K562 (cell line): ENCODE results near the gene C16orf92. TPM values are rescaled to one million over a fixed set of nuclear protein-coding genes. Genes with fewer than 3 reads are reported as not detected.

ENCODE experiments used
- ATAC-seq: fragments of 200-7000 bp; cut with Tn5 transposase; 3 replicates; pipeline ENCODE4 v1.9.1; 2020; ENCODE audit warnings: moderate library complexity
- BruUV-seq: library from RNA; stranded (reverse); fragments of 400-500 nt; replicated peaks from 2 replicates; lab custom pipeline; 2021; lab: Mats Ljungman, UMichigan
- CTCF ChIA-PET: fragments of 300-600 bp; formaldehyde crosslinking; extraction: SDS; loops from one replicate; lab custom pipeline; 2021; ENCODE audit warnings: low intra/inter-chr PET ratio; lab: Yijun Ruan, JAX
- POLR2A ChIA-PET: fragments of 300-600, 350-650 bp; sonication (Branson Sonifier 250); formaldehyde crosslinking; extraction: SDS; loops from one replicate; lab custom pipeline; 2021; ENCODE audit warnings: antibody characterized with exemption, inconsistent platforms; lab: Yijun Ruan, JAX
- DNase-seq, 4 experiments: peaks; one replicate each; pipeline versions ENCODE4 v3.0.0 to v3.0.0-alpha.2; 2011 to 2018; ENCODE audit warnings: low spot score in 3 of 4, mixed read lengths in 3 of 4; ENCODE audit errors: extremely low read depth in 1 of 4
- FAIRE-seq: peaks from 2 replicates; lab custom pipeline; 2011; peaks lifted over from hg19 to GRCh38; lab: Jason Lieb, UNC
- H2AFZ ChIP-seq: 2 replicates; pipeline ENCODE4 v1.6.0; 2011; ENCODE audit warnings: low read depth, low read length, control low read depth, inconsistent platforms
- H3K27ac ChIP-seq: fragments of 200-600 bp; 3 replicates; pipeline ENCODE4 v1.8.0; 2011; ENCODE audit warnings: low read depth, mild to moderate bottlenecking, control low read depth, inconsistent platforms, low read length, moderate library complexity, mixed read lengths; ENCODE audit errors: extremely low read depth
- H3K27me3 ChIP-seq, 2 experiments: fragments of 300-600 bp in 1 of 2; 2 replicates in 1 of 2; 3 replicates in 1 of 2; pipeline versions ENCODE4 v1.6.0 to v1.8.0; 2011; ENCODE audit warnings: inconsistent platforms in 2 of 2, low read length in 2 of 2, mild to moderate bottlenecking in 1 of 2, mixed read lengths in 1 of 2, moderate library complexity in 1 of 2; ENCODE audit not compliant: control insufficient read depth in 2 of 2, insufficient read depth in 2 of 2
- H3K36me3 ChIP-seq: fragments of 300-600 bp; 3 replicates; pipeline ENCODE4 v1.8.0; 2011; ENCODE audit warnings: mild to moderate bottlenecking, low read length, inconsistent platforms; ENCODE audit not compliant: control insufficient read depth, insufficient read depth
- H3K4me1 ChIP-seq, 2 experiments: fragments of 200-600 bp in 1 of 2; replicated peaks in 1 of 2; 2 replicates in 1 of 2; 3 replicates in 1 of 2; pipeline versions ENCODE4 v1.5.1 to v1.8.0; 2011; ENCODE audit warnings: inconsistent platforms in 2 of 2, low read length in 2 of 2, mild to moderate bottlenecking in 1 of 2, mixed read lengths in 1 of 2, moderate library complexity in 1 of 2; ENCODE audit not compliant: control insufficient read depth in 2 of 2, insufficient read depth in 2 of 2
- H3K4me2 ChIP-seq: 2 replicates; pipeline ENCODE4 v1.6.1; 2011; ENCODE audit warnings: low read length, control low read depth, inconsistent platforms, mixed read lengths; ENCODE audit not compliant: insufficient read depth
- H3K4me3 ChIP-seq: fragments of 200-600 bp; sonication (generic), shearing (Covaris generic); 2 replicates; pipeline ENCODE4 v1.5.1; 2016; ENCODE audit warnings: control low read depth, inconsistent platforms
- H3K79me2 ChIP-seq: fragments of 200-600 bp; 3 replicates; pipeline ENCODE4 v1.8.0; 2011; ENCODE audit warnings: low read length, inconsistent platforms; ENCODE audit not compliant: control insufficient read depth, insufficient read depth
- H3K9ac ChIP-seq, 2 experiments: 2 replicates each; pipeline versions ENCODE4 v1.6.0 to v1.6.1; 2011; ENCODE audit warnings: low read depth in 2 of 2, low read length in 2 of 2, control low read depth in 1 of 2, inconsistent platforms in 1 of 2, mild to moderate bottlenecking in 1 of 2, mixed read lengths in 1 of 2; ENCODE audit not compliant: insufficient read depth in 1 of 2
- H3K9me1 ChIP-seq: one replicate; pipeline ENCODE4 v1.6.0; 2011; ENCODE audit warnings: inconsistent platforms, mild to moderate bottlenecking, low read length, moderate library complexity; ENCODE audit not compliant: control insufficient read depth, insufficient read depth
- H3K9me3 ChIP-seq: replicated peaks from 2 replicates; pipeline ENCODE4 v1.5.1; 2011; ENCODE audit warnings: low read depth, low read length, inconsistent platforms; ENCODE audit not compliant: control insufficient read depth, insufficient read depth
- H4K20me1 ChIP-seq: replicated peaks from 2 replicates; pipeline ENCODE4 v1.6.1; 2011; ENCODE audit warnings: low read length, inconsistent platforms, mixed read lengths; ENCODE audit not compliant: control insufficient read depth, insufficient read depth
- C11orf30 ChIP-seq: fragments of 450-650 bp; IDR thresholded peaks from 2 replicates; pipeline ENCODE4 v1.6.1; 2016; ENCODE audit warnings: low read depth, mild to moderate bottlenecking
- FOXK1 ChIP-seq: sonication (generic); formaldehyde crosslinking; IDR thresholded peaks from 2 replicates; pipeline ENCODE4 v1.8.0; 2022; ENCODE audit warnings: missing genetic modification reagents, mild to moderate bottlenecking, borderline replicate concordance
- GABPA ChIP-seq: fragments of 200-800 bp; sonication (Bioruptor generic); conservative IDR thresholded peaks from 2 replicates; pipeline ENCODE4 v1.6.1; 2016; ENCODE audit warnings: low read depth, missing genetic modification characterization, missing compliant biosample characterization
- PHB ChIP-seq: fragments of 250-450 bp; sonication (Bioruptor Pico); IDR thresholded peaks from 2 replicates; pipeline ENCODE4 v1.5.0; 2021
- SMAD4 ChIP-seq: fragments of 250-450 bp; sonication (Bioruptor Pico); conservative IDR thresholded peaks from 2 replicates; pipeline ENCODE4 v1.8.0; 2021; ENCODE audit warnings: inconsistent platforms, mild to moderate bottlenecking, moderate library complexity
- TBP ChIP-seq: optimal IDR thresholded peaks from 2 replicates; pipeline ENCODE3; 2011; ENCODE audit warnings: low read depth, low read length, improper control_type of control experiment
- TCF3 ChIP-seq: sonication (generic); formaldehyde crosslinking; IDR thresholded peaks from 2 replicates; pipeline ENCODE4 v1.4.0; 2020; ENCODE audit warnings: mild to moderate bottlenecking, missing genetic modification reagents
- YY1 ChIP-seq, 3 experiments: IDR thresholded peaks; 2 replicates each; pipeline ENCODE4 v1.6.1; 2011; ENCODE audit warnings: low read length in 2 of 3, mild to moderate bottlenecking in 2 of 3, moderate library complexity in 2 of 3, borderline replicate concordance in 1 of 3, control low read depth in 1 of 3, low read depth in 1 of 3; ENCODE audit not compliant: insufficient read depth in 3 of 3, insufficient replicate concordance in 2 of 3, control insufficient read depth in 1 of 3, insufficient read length in 1 of 3; ENCODE audit errors: extremely low read depth in 1 of 3
- ZNF699 ChIP-seq: fragments of 250-450 bp; sonication (Bioruptor Pico); IDR thresholded peaks from 2 replicates; pipeline ENCODE4 v1.8.0; 2021; ENCODE audit warnings: mild to moderate bottlenecking, moderate library complexity; ENCODE audit not compliant: insufficient replicate concordance
- WGBS: fragments of 100-300 bp; shearing (Covaris generic); methylation state at CpG from one replicate; pipeline ENCODE4 v1.1.6; 2016; ENCODE audit warnings: low coverage, mixed read lengths; ENCODE audit not compliant: insufficient coverage; ENCODE audit errors: missing lambda C conversion rate; 5-methylcytosine and 5-hydroxymethylcytosine counted together
- in situ Hi-C: fragments of 300-500 bp; cut with MboI; formaldehyde crosslinking; loops from 4 replicates; pipeline ENCODE4 v1.15.0; 2018; ENCODE audit warnings: inconsistent platforms, mixed read lengths
- intact Hi-C: fragments of 100-400 bp; cut with micrococcal nuclease; formaldehyde crosslinking; loops from 2 replicates; pipeline ENCODE4 v1.14.2; 2022
- polyA plus RNA-seq, 8 experiments: library from polyadenylated mRNA; depleted of rRNA in 4 of 8; stranded (reverse) in 5 of 8; unstranded in 3 of 8; fragments of >200 nt; fragmentation: Nextera tagmentation in 2 of 8; fragmentation: Illumina TruSeq in 1 of 8; extraction: Ambion mirVana in 2 of 8; extraction: Trizol in 1 of 8; gene quantifications; 2 replicates each; pipeline versions ENCODE4 v1.2.1 to v1.2.3, GENCODE V29; 2011 to 2014; ENCODE audit warnings: inconsistent platforms in 1 of 8, missing spikeins in 1 of 8
- total RNA-seq, 7 experiments: library from RNA; depleted of rRNA in 6 of 7; stranded (reverse); fragments of >200 nt in 6 of 7; fragmentation: Illumina TruSeq in 2 of 7; extraction: Trizol in 2 of 7; gene quantifications; 2 replicates each; pipeline versions ENCODE4 v1.2.1 to v1.2.3, GENCODE V29; 2011 to 2021; ENCODE audit warnings: low replicate concordance in 1 of 7
- TF ChIP-seq, protein P1 (sequence below): IDR thresholded peaks from 2 replicates; pipeline ENCODE4 v1.6.1; 2014; ENCODE audit warnings: antibody characterized with exemption
- TF ChIP-seq, protein P2 (sequence below): sonication (generic); formaldehyde crosslinking; IDR thresholded peaks from 2 replicates; pipeline ENCODE4 v1.8.1; 2023; ENCODE audit warnings: mild to moderate bottlenecking, missing genetic modification reagents
- TF ChIP-seq, protein P3 (sequence below): fragments of 250-450 bp; sonication (Bioruptor Pico); IDR thresholded peaks from 2 replicates; pipeline ENCODE4 v1.5.0; 2021; ENCODE audit warnings: mild to moderate bottlenecking, borderline replicate concordance

Gene C16orf92
- total and polyA plus RNA-seq, 9 of the 15 experiments (the other 6 are each of a cell fraction or from before 2014, with no cell fraction given) = not detected

DNA sequence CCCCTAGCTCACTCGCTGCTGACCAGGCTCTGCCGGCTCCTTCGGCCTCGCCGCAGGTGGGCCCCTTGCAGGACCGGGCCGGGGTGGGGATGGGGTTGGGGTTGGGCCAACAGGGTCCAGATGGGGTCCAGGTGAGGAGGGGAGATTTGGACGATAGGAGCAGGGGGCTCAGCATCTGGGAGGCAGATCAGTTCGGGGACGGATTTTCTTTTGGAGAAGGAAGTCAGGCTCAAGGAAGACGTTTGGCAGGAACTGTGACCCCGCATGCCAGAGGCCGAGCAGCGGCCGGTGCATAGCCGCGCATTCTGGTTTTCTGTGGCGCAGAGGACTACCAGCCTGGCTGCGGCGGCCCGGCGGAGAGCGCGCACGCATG, 41.7 kb downstream of the C16orf92 start (continued):
- TF ChIP-seq, protein P1, sequence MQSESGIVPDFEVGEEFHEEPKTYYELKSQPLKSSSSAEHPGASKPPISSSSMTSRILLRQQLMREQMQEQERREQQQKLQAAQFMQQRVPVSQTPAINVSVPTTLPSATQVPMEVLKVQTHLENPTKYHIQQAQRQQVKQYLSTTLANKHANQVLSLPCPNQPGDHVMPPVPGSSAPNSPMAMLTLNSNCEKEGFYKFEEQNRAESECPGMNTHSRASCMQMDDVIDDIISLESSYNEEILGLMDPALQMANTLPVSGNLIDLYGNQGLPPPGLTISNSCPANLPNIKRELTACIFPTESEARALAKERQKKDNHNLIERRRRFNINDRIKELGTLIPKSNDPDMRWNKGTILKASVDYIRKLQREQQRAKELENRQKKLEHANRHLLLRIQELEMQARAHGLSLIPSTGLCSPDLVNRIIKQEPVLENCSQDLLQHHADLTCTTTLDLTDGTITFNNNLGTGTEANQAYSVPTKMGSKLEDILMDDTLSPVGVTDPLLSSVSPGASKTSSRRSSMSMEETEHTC = peak; percentile 32; the same call in 1 of the 2 replicates
- TF ChIP-seq YY1 (IDR thresholded peaks at IDR 0.05; ENCODE audit: borderline replicate concordance in 1 of 3, control insufficient read depth in 1 of 3, extremely low read depth in 1 of 3, insufficient read depth in 3 of 3, insufficient read length in 1 of 3, insufficient replicate concordance in 2 of 3, low read depth in 1 of 3, low read length in 2 of 3) = peak in 1 of 3 experiments; percentile 6

DNA sequence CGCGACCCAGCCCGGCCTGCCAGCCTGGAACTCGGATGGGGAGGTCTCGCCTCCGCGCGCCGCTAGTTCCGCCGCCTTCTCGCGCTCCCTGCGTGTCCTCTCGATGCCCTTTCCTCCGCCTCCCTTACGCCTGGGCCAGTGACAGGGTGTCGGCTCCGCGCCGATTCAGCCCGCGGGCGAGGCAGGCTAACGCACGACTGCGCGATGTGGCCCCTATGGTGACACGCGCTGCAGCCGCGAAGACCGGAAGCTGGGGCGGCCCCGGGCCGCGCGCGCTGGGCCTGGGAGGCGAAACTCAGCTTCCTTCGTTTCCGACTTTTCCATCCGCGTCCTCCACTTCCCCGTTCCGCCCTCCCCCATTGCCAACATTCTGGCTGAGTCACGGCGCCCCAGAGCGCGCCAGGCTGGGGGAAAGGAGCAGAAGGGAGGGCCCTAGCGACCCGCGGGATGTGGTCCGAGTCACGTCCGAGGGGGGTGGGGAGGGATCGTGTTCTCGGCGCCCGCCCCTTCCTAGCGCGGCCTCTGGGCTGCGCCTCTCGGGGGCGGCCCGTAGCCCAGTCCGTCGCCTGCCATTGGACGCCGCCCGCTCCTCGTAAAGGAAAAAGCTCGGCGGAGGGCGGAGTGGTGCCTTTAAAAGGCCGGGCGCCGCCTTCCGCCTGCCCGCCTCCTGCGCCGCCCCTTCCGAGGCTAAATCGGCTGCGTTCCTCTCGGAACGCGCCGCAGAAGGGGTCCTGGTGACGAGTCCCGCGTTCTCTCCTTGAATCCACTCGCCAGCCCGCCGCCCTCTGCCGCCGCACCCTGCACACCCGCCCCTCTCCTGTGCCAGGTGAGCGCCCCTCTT, 42.3 kb downstream of the C16orf92 start, which contains the start of gene ALDOA:
Gene ALDOA (plus strand): TSS at position 659 of the 841 bp plus-strand sequence. CDS start 1,138 bp downstream, outside the sequence.
- H3K4me2 ChIP-seq = peak within 1 kb of the TSS; percentile 99
- no peaks in the 10 kb centered on the region for H3K9me3 ChIP-seq
- peaks cover 42% of the 10 kb centered on the region for H3K36me3 ChIP-seq
- H3K9me1 ChIP-seq = peaks cover 17% of the 10 kb centered on the region
- in situ Hi-C loops (no loop called here), intact Hi-C loops (loop anchor here (10.0 kb wide), 2 partner anchors 309 to 589 kb away; partner anchors contain the start of genes FBRS, MYL11, PRR14 and TBC1D10B)
- ATAC-seq (peak; percentile 92), FAIRE-seq (peak; percentile 93), DNase-seq (peak; percentile 88 to 99 (median 92))
- ChIA-PET POLR2A (interaction anchor here (0.6 to 2.7 kb wide), 18 partner anchors 9 to 646 kb away, joined by 3 to 29 read pairs (median 4); partner anchors contain the start of genes PPP4C, PRRT2 and TBX6), CTCF (no interaction called here)
- H3K27ac ChIP-seq = peak within 1 kb of the TSS; percentile 99
- peak within 1 kb of the TSS; percentile 86 for H2AFZ ChIP-seq
- H3K4me3 ChIP-seq = peak within 1 kb of the TSS; percentile 88
- peaks cover 46 to 65% of the 10 kb centered on the region in 2 experiments for H3K4me1 ChIP-seq
- H4K20me1 ChIP-seq = peaks cover 43% of the 10 kb centered on the region
- BruUV-seq = TSS peak; percentile 94
- H3K9ac ChIP-seq = peak within 1 kb of the TSS; percentile 93 to 100
- H3K79me2 ChIP-seq = peaks cover 71% of the 10 kb centered on the region
- WGBS = 1% methylated on average over 72 of the region's 99 CpGs
- H3K27me3 ChIP-seq = no peaks in the 10 kb centered on the region
- TF ChIP-seq, protein P2, sequence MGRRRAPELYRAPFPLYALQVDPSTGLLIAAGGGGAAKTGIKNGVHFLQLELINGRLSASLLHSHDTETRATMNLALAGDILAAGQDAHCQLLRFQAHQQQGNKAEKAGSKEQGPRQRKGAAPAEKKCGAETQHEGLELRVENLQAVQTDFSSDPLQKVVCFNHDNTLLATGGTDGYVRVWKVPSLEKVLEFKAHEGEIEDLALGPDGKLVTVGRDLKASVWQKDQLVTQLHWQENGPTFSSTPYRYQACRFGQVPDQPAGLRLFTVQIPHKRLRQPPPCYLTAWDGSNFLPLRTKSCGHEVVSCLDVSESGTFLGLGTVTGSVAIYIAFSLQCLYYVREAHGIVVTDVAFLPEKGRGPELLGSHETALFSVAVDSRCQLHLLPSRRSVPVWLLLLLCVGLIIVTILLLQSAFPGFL (CRISPR knock-in tag) = no peak
- TF ChIP-seq GABPA (tag) (peak; percentile 92), TCF3 (peak; percentile 24; the same call in 1 of the 2 replicates), SMAD4 (CRISPR knock-in tag) (peak; percentile 75), ZNF699 (CRISPR knock-in tag) (no peak), PHB (0 out of 2 replicates have a peak, but pooled peaks have one; percentile 58), FOXK1 (no peak), C11orf30 (peak; percentile 94), TBP (peak; percentile 98), YY1 (IDR thresholded peaks at IDR 0.05; ENCODE audit: borderline replicate concordance in 1 of 3, control insufficient read depth in 1 of 3, extremely low read depth in 1 of 3, insufficient read depth in 3 of 3, insufficient read length in 1 of 3, insufficient replicate concordance in 2 of 3, low read depth in 1 of 3, low read length in 2 of 3) (peak in 1 of 3 experiments; percentile 30)
- TF ChIP-seq, protein P3, sequence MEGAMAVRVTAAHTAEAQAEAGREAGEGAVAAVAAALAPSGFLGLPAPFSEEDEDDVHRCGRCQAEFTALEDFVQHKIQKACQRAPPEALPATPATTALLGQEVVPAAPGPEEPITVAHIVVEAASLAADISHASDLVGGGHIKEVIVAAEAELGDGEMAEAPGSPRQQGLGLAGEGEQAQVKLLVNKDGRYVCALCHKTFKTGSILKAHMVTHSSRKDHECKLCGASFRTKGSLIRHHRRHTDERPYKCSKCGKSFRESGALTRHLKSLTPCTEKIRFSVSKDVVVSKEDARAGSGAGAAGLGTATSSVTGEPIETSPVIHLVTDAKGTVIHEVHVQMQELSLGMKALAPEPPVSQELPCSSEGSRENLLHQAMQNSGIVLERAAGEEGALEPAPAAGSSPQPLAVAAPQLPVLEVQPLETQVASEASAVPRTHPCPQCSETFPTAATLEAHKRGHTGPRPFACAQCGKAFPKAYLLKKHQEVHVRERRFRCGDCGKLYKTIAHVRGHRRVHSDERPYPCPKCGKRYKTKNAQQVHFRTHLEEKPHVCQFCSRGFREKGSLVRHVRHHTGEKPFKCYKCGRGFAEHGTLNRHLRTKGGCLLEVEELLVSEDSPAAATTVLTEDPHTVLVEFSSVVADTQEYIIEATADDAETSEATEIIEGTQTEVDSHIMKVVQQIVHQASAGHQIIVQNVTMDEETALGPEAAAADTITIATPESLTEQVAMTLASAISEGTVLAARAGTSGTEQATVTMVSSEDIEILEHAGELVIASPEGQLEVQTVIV (CRISPR knock-in tag) = no peak; the same call in 1 of the 2 replicates
